IMR-90 (cell line): ENCODE results near the gene NIPAL4. TPM values are rescaled to one million over a fixed set of nuclear protein-coding genes. Genes with fewer than 3 reads are reported as not detected.
A peak's percentile ranks its signal among the peaks of the same experiment; 100 is the strongest.

Experiments used
- ATAC-seq: fragments of 200-7000 bp; cut with Tn5 transposase; 2 replicates; pipeline ENCODE4 v1.9.1; 2020; ENCODE audit warnings: low read depth, mild to moderate bottlenecking, moderate library complexity
- BruUV-seq: library from RNA; stranded (reverse); fragments of 400-500 nt; replicated peaks from 2 replicates; lab custom pipeline; 2021; lab: Mats Ljungman, UMichigan
- CTCF ChIA-PET: fragments of 300-600 bp; formaldehyde crosslinking; extraction: SDS; loops from one replicate; lab custom pipeline; 2021; ENCODE audit warnings: antibody characterized with exemption; lab: Yijun Ruan, JAX
- POLR2A ChIA-PET: fragments of 300-600 bp; sonication (Branson Sonifier 250); formaldehyde crosslinking; loops from one replicate; lab custom pipeline; 2022; ENCODE audit warnings: antibody characterized with exemption; ENCODE audit not compliant: unreplicated experiment; lab: Charles Lee
- DNase-seq: peaks from one replicate; pipeline ENCODE4 v3.0.0; 2013
- H2AFZ ChIP-seq: replicated peaks from 2 replicates; pipeline ENCODE3; 2013; ENCODE audit warnings: low read length, mild to moderate bottlenecking; ENCODE audit not compliant: poor library complexity
- H2AK5ac ChIP-seq: 2 replicates; pipeline ENCODE4 v1.6.1; 2013; ENCODE audit warnings: low read depth, low read length, inconsistent platforms
- H2AK9ac ChIP-seq: replicated peaks from 2 replicates; pipeline ENCODE3; 2013; ENCODE audit warnings: mild to moderate bottlenecking, low read depth, low read length, moderate library complexity; ENCODE audit not compliant: poor library complexity
- H2BK120ac ChIP-seq: 2 replicates; pipeline ENCODE4 v1.6.1; 2013; ENCODE audit warnings: low read depth, low read length, inconsistent platforms
- H2BK15ac ChIP-seq: 3 replicates; pipeline ENCODE4 v1.6.1; 2013; ENCODE audit warnings: low read depth, low read length, inconsistent platforms
- H2BK20ac ChIP-seq: 2 replicates; pipeline ENCODE4 v1.6.1; 2013; ENCODE audit warnings: low read depth, mild to moderate bottlenecking, inconsistent platforms, low read length, moderate library complexity
- H2BK5ac ChIP-seq: 2 replicates; pipeline ENCODE4 v1.6.1; 2013; ENCODE audit warnings: mild to moderate bottlenecking, low read depth, low read length, inconsistent platforms; ENCODE audit not compliant: poor library complexity, severe bottlenecking
- H3K14ac ChIP-seq: replicated peaks from 2 replicates; pipeline ENCODE4 v1.6.1; 2013; ENCODE audit warnings: low read depth, low read length, inconsistent platforms
- H3K18ac ChIP-seq: 2 replicates; pipeline ENCODE4 v1.6.1; 2013; ENCODE audit warnings: low read depth, low read length, control low read depth
- H3K23ac ChIP-seq: 2 replicates; pipeline ENCODE4 v1.6.1; 2013; ENCODE audit warnings: low read depth, low read length, inconsistent platforms
- H3K27ac ChIP-seq: 2 replicates; pipeline ENCODE4 v1.5.1; 2013; ENCODE audit warnings: mild to moderate bottlenecking, control low read depth, low read length; ENCODE audit not compliant: insufficient read depth
- H3K27me3 ChIP-seq: 2 replicates; pipeline ENCODE4 v1.6.1; 2013; ENCODE audit warnings: low read length; ENCODE audit not compliant: control insufficient read depth, insufficient read depth
- H3K36me3 ChIP-seq: 2 replicates; pipeline ENCODE4 v1.6.1; 2013; ENCODE audit warnings: low read length, mixed read lengths; ENCODE audit not compliant: control insufficient read depth, insufficient read depth
- H3K4ac ChIP-seq: 2 replicates; pipeline ENCODE4 v1.6.1; 2013; ENCODE audit warnings: low read depth, low read length, inconsistent platforms
- H3K4me1 ChIP-seq: 2 replicates; pipeline ENCODE4 v1.6.1; 2013; ENCODE audit warnings: low read length, mixed read lengths; ENCODE audit not compliant: control insufficient read depth, insufficient read depth
- H3K4me2 ChIP-seq: 2 replicates; pipeline ENCODE4 v1.6.1; 2013; ENCODE audit warnings: low read depth, mild to moderate bottlenecking, control low read depth, low read length, moderate library complexity
- H3K4me3 ChIP-seq: 2 replicates; pipeline ENCODE4 v1.5.1; 2013; ENCODE audit warnings: low read depth, mild to moderate bottlenecking, control low read depth, low read length, moderate library complexity; ENCODE audit not compliant: insufficient read depth
- H3K56ac ChIP-seq: 2 replicates; pipeline ENCODE4 v1.6.1; 2013; ENCODE audit warnings: low read length, inconsistent platforms; ENCODE audit not compliant: insufficient read depth; ENCODE audit errors: extremely low read depth
- H3K79me1 ChIP-seq, 2 experiments: 2 replicates each; pipeline ENCODE4 v1.6.1; 2013; ENCODE audit warnings: low read length in 2 of 2, inconsistent platforms in 1 of 2, low read depth in 1 of 2
- H3K9ac ChIP-seq: 2 replicates; pipeline ENCODE4 v1.6.1; 2013; ENCODE audit warnings: low read depth, low read length, control low read depth
- H3K9me1 ChIP-seq: 2 replicates; pipeline ENCODE4 v1.6.1; 2013; ENCODE audit warnings: low read length, inconsistent platforms; ENCODE audit not compliant: insufficient read depth
- H3K9me3 ChIP-seq: 2 replicates; pipeline ENCODE4 v1.6.1; 2013; ENCODE audit warnings: low read length; ENCODE audit not compliant: control insufficient read depth, insufficient read depth
- H4K20me1 ChIP-seq: 2 replicates; pipeline ENCODE4 v1.6.1; 2013; ENCODE audit warnings: low read length, inconsistent platforms; ENCODE audit not compliant: insufficient read depth
- H4K5ac ChIP-seq: 2 replicates; pipeline ENCODE4 v1.6.1; 2013; ENCODE audit warnings: mild to moderate bottlenecking, low read depth, low read length, control low read depth
- H4K8ac ChIP-seq, 2 experiments: 2 replicates each; pipeline ENCODE4 v1.6.1; 2013; ENCODE audit warnings: low read depth in 2 of 2, low read length in 2 of 2, control low read depth in 1 of 2, inconsistent platforms in 1 of 2
- H4K91ac ChIP-seq: 2 replicates; pipeline ENCODE4 v1.6.1; 2013; ENCODE audit warnings: low read depth, low read length, inconsistent platforms; ENCODE audit not compliant: insufficient read depth
- CEBPB ChIP-seq: IDR thresholded peaks from 2 replicates; pipeline ENCODE4 v1.6.1; 2012; ENCODE audit warnings: low read depth, low read length, improper control_type of control experiment
- POLR2A ChIP-seq: IDR thresholded peaks from 2 replicates; pipeline ENCODE4 v1.6.1; 2012; ENCODE audit warnings: mild to moderate bottlenecking, low read depth, low read length
- WGBS, 2 experiments: methylation state at CpG; one replicate each; pipeline versions ENCODE4 v1.1.5 to v1.1.7; 2013; ENCODE audit warnings: missing lambda C conversion rate in 2 of 2; ENCODE audit not compliant: insufficient read length in 1 of 2; ENCODE audit errors: extremely low coverage in 2 of 2; 5-methylcytosine and 5-hydroxymethylcytosine counted together
- dilution Hi-C: fragments of 300-500 bp; cut with HindIII; formaldehyde crosslinking; loops from one replicate; pipeline ENCODE4 v1.14.3; 2018; ENCODE audit warnings: low sequenced_read_pairs; ENCODE audit not compliant: unreplicated experiment
- in situ Hi-C: fragments of 300-500 bp; cut with MboI; formaldehyde crosslinking; loops from 3 replicates; pipeline ENCODE4 v1.14.3; 2019; ENCODE audit warnings: low sequenced_read_pairs, inconsistent platforms, mixed read lengths
- intact Hi-C: fragments of 100-400 bp; cut with micrococcal nuclease; formaldehyde crosslinking; loops from 2 replicates; pipeline ENCODE4 v1.10.0; 2022
- polyA plus RNA-seq, 3 experiments: library from polyadenylated mRNA; depleted of rRNA; stranded (reverse); fragments of >200 nt; gene quantifications; 2 replicates each; pipeline ENCODE4 v1.2.3, GENCODE V29; 2012; ENCODE audit warnings: low replicate concordance in 1 of 3
- total RNA-seq: library from RNA; depleted of rRNA; stranded (reverse); fragments of >200 nt; gene quantifications from 2 replicates; pipeline ENCODE4 v1.2.3, GENCODE V29; 2012

The NIPAL4 gene
- total and polyA plus RNA-seq, 2 of the 4 experiments (the other 2 are of a cell fraction): 0.18 to 0.39 TPM

GRCh38 chr5:157484768-157485167, 24.8 kb downstream of the NIPAL4 start:
- no peak overlapping the region for H4K8ac ChIP-seq
- ChIA-PET POLR2A (no interaction called here), CTCF (interaction anchor here (1.4 to 1.8 kb wide), 2 partner anchors 13 to 234 kb away, joined by 4 read pairs; no protein-coding TSS in a partner anchor)
- no peak for TF ChIP-seq POLR2A
- peak; percentile 82 for TF ChIP-seq CEBPB
- no peak overlapping the region for H2AK9ac ChIP-seq
- peaks cover 50% of the 10 kb centered on the region for H3K36me3 ChIP-seq
- no peaks in the 10 kb centered on the region for H3K27me3 ChIP-seq
- H3K79me1 ChIP-seq: peaks cover 21 to 30% of the 10 kb centered on the region in 2 experiments
- H3K4me3 ChIP-seq: no peak overlapping the region
- H4K20me1 ChIP-seq: peaks cover 2% of the 10 kb centered on the region; the same call in 1 of the 2 replicates
- ATAC-seq: peak; percentile 65
- H4K5ac ChIP-seq: no peak overlapping the region
- no peak overlapping the region for H2BK5ac ChIP-seq
- 0 out of 2 replicates have a peak overlapping the region, but pooled peaks have one; percentile 71 for H3K14ac ChIP-seq
- H3K4ac ChIP-seq: no peak overlapping the region
- no peak overlapping the region for H2BK20ac ChIP-seq
- intact Hi-C loops (no loop called here), in situ Hi-C loops (no loop called here), dilution Hi-C loops (no loop called here)
- BruUV-seq: no TSS peak
- WGBS, 2 experiments: 64% methylated on average over 5 of the region's 5 CpGs; no CpG with 5 or more reads in 1 of the 2 experiments
- no peak overlapping the region for H3K4me2 ChIP-seq
- no peak overlapping the region for H3K18ac ChIP-seq
- H3K27ac ChIP-seq: no peak overlapping the region
- H3K23ac ChIP-seq: no peak overlapping the region
- peak; percentile 23 for DNase-seq
- H3K56ac ChIP-seq: no peak overlapping the region
- H2BK15ac ChIP-seq: no peak overlapping the region
- H2BK120ac ChIP-seq: no peak overlapping the region
- no peak overlapping the region for H4K91ac ChIP-seq
- H2AFZ ChIP-seq: no peak overlapping the region
- no peak overlapping the region for H2AK5ac ChIP-seq
- H3K4me1 ChIP-seq: peaks cover 2% of the 10 kb centered on the region; the same call in 1 of the 2 replicates
- no peak overlapping the region for H3K9ac ChIP-seq
- peaks cover 4% of the 10 kb centered on the region; the same call in 1 of the 2 replicates for H3K9me1 ChIP-seq
- H3K9me3 ChIP-seq: no peaks in the 10 kb centered on the region
